Spleen (tissue), 7 donors: Measurements from ENCODE around the gene HYAL1.

ENCODE experiments used
- CTCF ChIP-seq, 11 experiments: fragments of 200-600 bp in 7 of 11; fragments of 450-650 bp in 4 of 11; sonication (generic) in 4 of 11; IDR thresholded peaks in 8 of 11; conservative IDR thresholded peaks in 3 of 11; 1 replicate in 7 of 11; 2 replicates in 4 of 11; pipeline versions ENCODE4 v1.4.0 to v1.8.0; 2016 to 2021; ENCODE audit warnings: antibody characterized with exemption in 11 of 11, inconsistent platforms in 4 of 11, mild to moderate bottlenecking in 1 of 11
- POLR2A ChIP-seq, 3 donors: fragments of 450-650 bp; IDR thresholded peaks; one replicate each; pipeline ENCODE4 v1.5.1; 2017; ENCODE audit warnings: antibody characterized with exemption in 3 of 3, mild to moderate bottlenecking in 1 of 3
- POLR2AphosphoS5 ChIP-seq, 3 donors: sonication (generic); formaldehyde crosslinking; IDR thresholded peaks; one replicate each; pipeline ENCODE4 v1.5.1; 2017; ENCODE audit warnings: antibody characterized with exemption in 3 of 3
- donor health status: DM: no; HTN: no; CAD: no; lungs with moderate emphysema.
- donor health status: DM: no; HTN: no; CAD: no.
- donor health status: DM: no; HTN: no; CAD: no.

- TF ChIP-seq POLR2A (IDR thresholded peaks at IDR 0.05) = no peak
- TF ChIP-seq POLR2AphosphoS5 (IDR thresholded peaks at IDR 0.05) = no peak
- TF ChIP-seq CTCF (IDR thresholded peaks at IDR 0.05 in 8 of 11, conservative IDR thresholded peaks at IDR 0.05 in 3 of 11) = no peak
Observed at GRCh38 chr3:50294492-50295403, 8.6 kb downstream of the HYAL1 start.
